Measurements from ENCODE around the gene MPP3.

DNA sequence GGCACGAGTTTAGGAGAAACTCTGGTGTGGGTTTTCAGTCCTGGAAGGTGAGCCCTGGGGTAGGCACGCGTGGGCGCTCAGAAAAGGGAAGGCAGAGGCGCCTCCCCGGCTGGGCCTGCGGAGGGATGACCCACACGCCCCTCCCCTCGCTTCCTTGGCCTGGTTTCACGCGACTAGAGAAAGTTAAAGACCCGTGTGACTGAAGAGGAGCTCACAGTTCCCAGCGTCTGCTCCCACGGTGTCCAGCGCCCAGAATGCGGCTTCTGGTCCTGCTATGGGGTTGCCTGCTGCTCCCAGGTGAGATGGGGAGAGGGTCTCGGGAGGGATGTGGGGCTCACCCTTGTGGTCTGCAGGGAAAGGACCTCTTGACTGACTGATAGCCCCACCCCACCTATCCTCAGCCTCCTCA, 14.0 kb upstream of the MPP3 start, which contains the start of gene CD300LG:
- TF ChIP-seq, protein P1, sequence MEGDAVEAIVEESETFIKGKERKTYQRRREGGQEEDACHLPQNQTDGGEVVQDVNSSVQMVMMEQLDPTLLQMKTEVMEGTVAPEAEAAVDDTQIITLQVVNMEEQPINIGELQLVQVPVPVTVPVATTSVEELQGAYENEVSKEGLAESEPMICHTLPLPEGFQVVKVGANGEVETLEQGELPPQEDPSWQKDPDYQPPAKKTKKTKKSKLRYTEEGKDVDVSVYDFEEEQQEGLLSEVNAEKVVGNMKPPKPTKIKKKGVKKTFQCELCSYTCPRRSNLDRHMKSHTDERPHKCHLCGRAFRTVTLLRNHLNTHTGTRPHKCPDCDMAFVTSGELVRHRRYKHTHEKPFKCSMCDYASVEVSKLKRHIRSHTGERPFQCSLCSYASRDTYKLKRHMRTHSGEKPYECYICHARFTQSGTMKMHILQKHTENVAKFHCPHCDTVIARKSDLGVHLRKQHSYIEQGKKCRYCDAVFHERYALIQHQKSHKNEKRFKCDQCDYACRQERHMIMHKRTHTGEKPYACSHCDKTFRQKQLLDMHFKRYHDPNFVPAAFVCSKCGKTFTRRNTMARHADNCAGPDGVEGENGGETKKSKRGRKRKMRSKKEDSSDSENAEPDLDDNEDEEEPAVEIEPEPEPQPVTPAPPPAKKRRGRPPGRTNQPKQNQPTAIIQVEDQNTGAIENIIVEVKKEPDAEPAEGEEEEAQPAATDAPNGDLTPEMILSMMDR (IDR thresholded peaks at IDR 0.05) = no peak
- no peak for TF ChIP-seq EZH2 (IDR thresholded peaks at IDR 0.05; ENCODE audit: borderline replicate concordance, insufficient read depth, low read depth, low read length, poor library complexity, severe bottlenecking)
